BJ (cell line): ENCODE data around the gene DEFB123. TPM values are rescaled to one million over a fixed set of nuclear protein-coding genes. Genes with fewer than 3 reads are reported as not detected.

Source experiments
- CTCF ChIA-PET: fragments of 350-600 bp; formaldehyde crosslinking; extraction: SDS; loops from one replicate; lab custom pipeline; 2021; ENCODE audit warnings: antibody characterized with exemption, inconsistent platforms; lab: Yijun Ruan, JAX
- POLR2A ChIA-PET: fragments of 300-600 bp; sonication (Branson Sonifier 250); formaldehyde crosslinking; extraction: SDS; loops from one replicate; lab custom pipeline; 2021; ENCODE audit warnings: antibody characterized with exemption; lab: Charles Lee
- DNase-seq: peaks from one replicate; pipeline ENCODE4 v3.0.0-alpha.2; 2011; ENCODE audit warnings: low read depth
- H3K27me3 ChIP-seq: 2 replicates; pipeline ENCODE4 v1.6.0; 2011; ENCODE audit warnings: low read length; ENCODE audit not compliant: control insufficient read depth, insufficient read depth
- H3K36me3 ChIP-seq: 2 replicates; pipeline ENCODE4 v1.5.1; 2011; ENCODE audit warnings: low read length; ENCODE audit not compliant: control insufficient read depth, insufficient read depth
- H3K4me3 ChIP-seq: 2 replicates; pipeline ENCODE4 v1.5.1; 2011; ENCODE audit warnings: low read depth, mild to moderate bottlenecking, control low read depth, low read length
- CTCF ChIP-seq: IDR thresholded peaks from 2 replicates; pipeline ENCODE4 v1.5.1; 2011; ENCODE audit warnings: low read depth, mild to moderate bottlenecking, control low read depth, inconsistent platforms, low read length, moderate library complexity; ENCODE audit not compliant: insufficient read depth
- polyA plus RNA-seq: library from polyadenylated mRNA; depleted of rRNA; stranded (reverse); fragments of >200 nt; gene quantifications from 2 replicates; pipeline ENCODE4 v1.2.3, GENCODE V29; 2011

The DEFB123 gene
- polyA plus RNA-seq, 1 experiment = not detected

- no peak for TF ChIP-seq CTCF
- H3K36me3 ChIP-seq = no peaks in the 10 kb centered on the region
- POLR2A ChIA-PET = no interaction called here
- no peak overlapping the region for H3K4me3 ChIP-seq
- H3K27me3 ChIP-seq = peaks cover 2% of the 10 kb centered on the region; the same call in 1 of the 2 replicates
- DNase-seq = no peak
- CTCF ChIA-PET = interaction anchor here (0.7 to 7.9 kb wide), 7 partner anchors 9 to 127 kb away, joined by 3 to 60 read pairs (median 5); partner anchors contain the start of genes DEFB124, HM13 and REM1
Measured at GRCh38 chr20:31485450-31486339, 45.3 kb downstream of the DEFB123 start.

- TF ChIP-seq CTCF = no peak
- CTCF ChIA-PET = interaction anchor here (1.2 to 7.9 kb wide), 2 partner anchors 14 to 15 kb away, joined by 4 to 60 read pairs; no protein-coding TSS in a partner anchor
- no peaks in the 10 kb centered on the region for H3K36me3 ChIP-seq
- no peak for DNase-seq
- no peak overlapping the region for H3K4me3 ChIP-seq
- H3K27me3 ChIP-seq = peaks cover 2% of the 10 kb centered on the region; the same call in 1 of the 2 replicates
- POLR2A ChIA-PET = no interaction called here
Measured at GRCh38 chr20:31488115-31488514, 47.7 kb downstream of the DEFB123 start.

- peaks cover 2% of the 10 kb centered on the region; the same call in 1 of the 2 replicates for H3K27me3 ChIP-seq
- POLR2A ChIA-PET = no interaction called here
- no peak for TF ChIP-seq CTCF
- no peaks in the 10 kb centered on the region for H3K36me3 ChIP-seq
- CTCF ChIA-PET = interaction anchor here (0.6 to 7.9 kb wide), 3 partner anchors 8 to 15 kb away, joined by 3 to 60 read pairs (median 4); no protein-coding TSS in a partner anchor
- H3K4me3 ChIP-seq = no peak overlapping the region
- DNase-seq = no peak
Measured at GRCh38 chr20:31489152-31489551, 48.7 kb downstream of the DEFB123 start.

GRCh38 chr20:31490752-31491151 lies 50.3 kb downstream of the DEFB123 start:
- no peaks in the 10 kb centered on the region for H3K36me3 ChIP-seq
- CTCF ChIA-PET = interaction anchor here (1.6 to 7.9 kb wide), 2 partner anchors 12 to 31 kb away, joined by 5 to 60 read pairs; no protein-coding TSS in a partner anchor

More at GRCh38 chr20:31490752-31491151, 50.3 kb downstream of the DEFB123 start:
- no peak overlapping the region for H3K4me3 ChIP-seq
- DNase-seq = no peak
- no peak for TF ChIP-seq CTCF
- POLR2A ChIA-PET = no interaction called here
- peaks cover 2% of the 10 kb centered on the region for H3K27me3 ChIP-seq
